OCI-LY7 (cell line): ENCODE data around the gene ASIC2.

Source experiments
- EZH2phosphoT487 ChIP-seq: fragments of 200-600 bp; sonication (generic); IDR thresholded peaks from 2 replicates; pipeline ENCODE4 v1.6.1; 2018; ENCODE audit warnings: low read depth, borderline replicate concordance, mild to moderate bottlenecking, mixed run types, antibody characterized with exemption, low read length, moderate library complexity, mixed read lengths
- TF ChIP-seq, protein P1 (sequence below): fragments of 200-600 bp; sonication (generic); conservative IDR thresholded peaks from 2 replicates; pipeline ENCODE4 v1.5.1; 2014; ENCODE audit warnings: mild to moderate bottlenecking, antibody characterized with exemption, low read length, moderate library complexity, mixed read lengths

DNA sequence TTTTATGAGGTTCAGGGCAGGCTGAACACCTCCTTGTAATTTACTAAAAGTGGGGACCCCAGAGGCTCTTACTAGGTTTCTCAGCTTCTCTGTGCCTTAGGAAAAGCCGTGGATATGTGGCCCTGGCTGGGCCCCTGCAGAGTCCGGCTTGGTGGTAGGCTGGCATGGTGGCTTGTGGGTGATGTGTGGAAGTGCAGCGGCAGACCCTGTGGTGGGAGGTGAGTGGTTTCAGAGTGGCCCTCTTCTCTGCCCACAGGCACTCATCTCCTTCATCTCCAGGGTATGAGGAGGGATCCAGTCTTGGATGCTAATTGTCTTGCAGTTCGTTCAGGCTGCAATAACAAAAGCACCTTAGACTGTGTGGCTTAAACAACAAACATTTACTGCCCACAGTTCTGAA lies 58.9 kb downstream of the ASIC2 start:
- TF ChIP-seq, protein P1, sequence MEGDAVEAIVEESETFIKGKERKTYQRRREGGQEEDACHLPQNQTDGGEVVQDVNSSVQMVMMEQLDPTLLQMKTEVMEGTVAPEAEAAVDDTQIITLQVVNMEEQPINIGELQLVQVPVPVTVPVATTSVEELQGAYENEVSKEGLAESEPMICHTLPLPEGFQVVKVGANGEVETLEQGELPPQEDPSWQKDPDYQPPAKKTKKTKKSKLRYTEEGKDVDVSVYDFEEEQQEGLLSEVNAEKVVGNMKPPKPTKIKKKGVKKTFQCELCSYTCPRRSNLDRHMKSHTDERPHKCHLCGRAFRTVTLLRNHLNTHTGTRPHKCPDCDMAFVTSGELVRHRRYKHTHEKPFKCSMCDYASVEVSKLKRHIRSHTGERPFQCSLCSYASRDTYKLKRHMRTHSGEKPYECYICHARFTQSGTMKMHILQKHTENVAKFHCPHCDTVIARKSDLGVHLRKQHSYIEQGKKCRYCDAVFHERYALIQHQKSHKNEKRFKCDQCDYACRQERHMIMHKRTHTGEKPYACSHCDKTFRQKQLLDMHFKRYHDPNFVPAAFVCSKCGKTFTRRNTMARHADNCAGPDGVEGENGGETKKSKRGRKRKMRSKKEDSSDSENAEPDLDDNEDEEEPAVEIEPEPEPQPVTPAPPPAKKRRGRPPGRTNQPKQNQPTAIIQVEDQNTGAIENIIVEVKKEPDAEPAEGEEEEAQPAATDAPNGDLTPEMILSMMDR = no peak
- TF ChIP-seq EZH2phosphoT487 = no peak
